Lower lobe of right lung (tissue), 2 donors: ENCODE data around the gene PBX4. TPM values are rescaled to one million over a fixed set of nuclear protein-coding genes. Genes with fewer than 3 reads are reported as not detected.

ENCODE experiments used
- ATAC-seq, 2 donors: fragments of 200-7000 bp; cut with Tn5 transposase; one replicate each; pipeline ENCODE4 v1.9.1; 2020 to 2022; ENCODE audit warnings: mild to moderate bottlenecking in 2 of 2, moderate library complexity in 2 of 2
- DNase-seq: peaks from one replicate; pipeline ENCODE4 v3.0.0-alpha.2; 2020
- H3K27ac ChIP-seq: fragments of 200-600 bp; one replicate; pipeline ENCODE4 v1.8.0; 2022
- H3K27me3 ChIP-seq: fragments of 200-600 bp; one replicate; pipeline ENCODE4 v1.8.0; 2022; ENCODE audit warnings: low read depth
- H3K36me3 ChIP-seq: fragments of 200-600 bp; one replicate; pipeline ENCODE4 v1.8.0; 2022; ENCODE audit warnings: mild to moderate bottlenecking
- H3K4me1 ChIP-seq: fragments of 200-600 bp; one replicate; pipeline ENCODE4 v1.8.0; 2022
- H3K4me3 ChIP-seq: fragments of 200-600 bp; one replicate; pipeline ENCODE4 v1.8.0; 2022; ENCODE audit warnings: mild to moderate bottlenecking
- H3K9me3 ChIP-seq: fragments of 200-600 bp; one replicate; pipeline ENCODE4 v1.8.0; 2022
- CTCF ChIP-seq: fragments of 200-600 bp; IDR thresholded peaks from one replicate; pipeline ENCODE4 v1.8.0; 2022; ENCODE audit warnings: antibody characterized with exemption, mild to moderate bottlenecking
- intact Hi-C: fragments of 100-400 bp; cut with DNase I; formaldehyde crosslinking; loops from one replicate; pipeline ENCODE4 v1.11.0; 2022
- total RNA-seq: library from RNA; stranded (reverse); fragmentation: NEBNext Ultra II Directional; extraction: Animal tissue kit (Norgen Biotek cat#: 25700); gene quantifications from one replicate; pipeline ENCODE4 v1.2.1, GENCODE V29; 2021
- donor health status: DM: no; HTN: yes; CAD: no; lungs with severe emphysema.

The PBX4 gene
- total RNA-seq, 1 donor from 2014 or later = 3.7 TPM

DNA sequence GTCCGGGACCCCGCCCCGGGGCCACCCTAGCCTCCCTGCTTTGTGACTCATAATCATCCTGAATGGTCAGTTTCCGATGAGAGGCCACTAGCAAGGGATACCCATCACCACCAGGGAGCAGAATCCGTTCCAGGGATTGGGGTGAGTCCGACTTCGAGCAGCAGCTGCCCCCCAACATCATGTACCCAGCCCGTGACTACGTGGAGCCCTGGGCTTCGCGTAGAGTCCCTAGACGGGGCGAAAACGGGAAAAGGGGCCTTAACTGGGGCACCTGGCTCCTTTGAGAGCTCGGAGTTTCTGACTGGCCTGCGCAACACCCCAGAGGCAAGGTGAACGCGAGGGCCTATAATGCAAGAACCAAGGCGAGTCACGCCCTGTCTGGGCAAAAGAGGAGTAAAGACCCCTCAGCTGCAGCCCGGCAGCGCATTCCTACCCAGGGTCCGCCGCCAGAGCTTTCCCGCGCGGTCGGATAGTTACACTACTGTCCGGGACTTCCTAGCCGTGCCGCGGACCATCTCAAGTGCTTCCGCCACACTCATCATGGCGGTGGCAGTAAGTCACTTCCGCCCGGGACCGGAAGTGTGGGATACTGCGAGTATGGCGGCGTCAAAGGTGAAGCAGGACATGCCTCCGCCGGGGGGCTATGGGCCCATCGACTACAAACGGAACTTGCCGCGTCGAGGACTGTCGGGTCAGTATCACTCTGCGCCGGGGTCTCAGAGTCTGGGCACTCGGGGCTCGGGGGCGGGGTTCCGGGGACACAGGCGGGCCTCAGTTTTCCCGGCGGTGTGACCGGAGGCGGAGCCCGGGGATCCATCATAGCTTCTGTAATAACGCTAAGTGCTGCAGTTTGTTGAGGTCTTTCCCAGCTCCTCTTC is 102.6 kb downstream of the PBX4 start, which contains the start of gene NDUFA13:
Gene NDUFA13, plus strand, starts transcription at position 584 of the 878 bp plus-strand sequence. Its CDS starts 14 bp downstream, at position 598.
- Histone ChIP-seq H3K9me3 (no peaks in the 10 kb centered on the region), H3K36me3 (peaks cover 16% of the 10 kb centered on the region), H3K4me3 (peak within 1 kb of the TSS; percentile 85), H3K27me3 (no peaks in the 10 kb centered on the region), H3K4me1 (peaks cover 23% of the 10 kb centered on the region), H3K27ac (peak within 1 kb of the TSS; percentile 91)
- intact Hi-C loops = no loop called here
- peak; percentile 96 to 97 for ATAC-seq
- no peak for TF ChIP-seq CTCF
- DNase-seq = peak; percentile 92

GRCh38 chr19:19514881-19515641 is 103.4 kb downstream of the PBX4 start, which contains the start of gene TSSK6:
TSS of gene TSSK6 (minus strand) at chr19:19515548. CDS start at chr19:19515427, 121 bp downstream.
- Histone ChIP-seq H3K9me3 (no peaks in the 10 kb centered on the region), H3K27me3 (no peaks in the 10 kb centered on the region), H3K4me3 (peak within 1 kb of the TSS; percentile 85), H3K36me3 (peaks cover 14% of the 10 kb centered on the region), H3K27ac (peak within 1 kb of the TSS; percentile 91), H3K4me1 (peaks cover 23% of the 10 kb centered on the region)
- no peak for DNase-seq
- intact Hi-C loops = no loop called here
- TF ChIP-seq CTCF = no peak
- peak in 1 of 2 donors; percentile 1 for ATAC-seq

DNA sequence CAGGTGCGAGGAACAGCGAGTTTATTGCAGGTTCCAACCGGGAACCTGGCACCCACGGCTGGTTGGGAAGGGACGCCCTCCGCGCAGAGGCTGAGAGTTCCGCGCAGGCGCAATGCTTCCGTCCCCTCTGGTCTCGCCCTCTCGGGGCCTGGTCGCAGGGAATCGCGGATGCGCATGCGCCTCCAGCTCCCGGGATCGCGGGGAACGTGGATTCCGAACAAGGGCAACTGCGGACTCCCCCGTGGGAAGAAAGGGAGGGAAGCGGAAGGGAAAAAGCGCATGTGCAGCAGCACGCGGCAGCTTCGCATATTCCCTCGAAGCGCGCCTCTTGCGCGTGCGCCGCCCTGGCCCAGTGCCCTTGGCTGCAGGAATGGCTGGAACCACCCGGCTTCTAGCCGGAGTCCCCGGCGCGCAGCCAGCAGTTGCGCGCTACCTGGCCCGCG is 104.3 kb downstream of the PBX4 start:
- Histone ChIP-seq H3K27ac (no peak overlapping the region), H3K36me3 (peaks cover 6% of the 10 kb centered on the region)
- no peak for DNase-seq

DNA sequence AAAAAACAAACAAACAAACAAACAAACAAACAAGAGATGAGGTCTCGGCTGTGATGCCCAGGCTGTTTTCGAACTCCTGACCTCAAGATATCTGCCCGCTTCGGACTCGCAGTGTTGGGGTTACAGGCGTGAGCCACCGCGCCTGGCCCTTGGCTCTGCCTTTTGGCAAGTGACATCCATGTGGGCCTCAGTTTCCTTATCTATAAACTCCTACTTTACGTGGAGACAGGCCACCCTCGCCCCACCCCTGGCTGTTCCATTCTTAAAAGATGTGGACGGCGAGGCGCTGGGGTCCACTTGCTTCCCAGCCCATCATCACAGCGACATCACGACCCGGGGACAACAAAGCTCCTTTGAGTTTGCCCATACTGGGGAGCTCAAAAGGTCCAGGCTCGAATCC is 104.8 kb downstream of the PBX4 start:
- peaks cover under 1% of the 10 kb centered on the region for H3K36me3 ChIP-seq
- DNase-seq (no peak), ATAC-seq (no peak)
- H3K4me3 ChIP-seq = no peak overlapping the region
- peaks cover 23% of the 10 kb centered on the region for H3K4me1 ChIP-seq
- TF ChIP-seq CTCF = no peak
- no peaks in the 10 kb centered on the region for H3K9me3 ChIP-seq
- H3K27me3 ChIP-seq = no peaks in the 10 kb centered on the region
- intact Hi-C loops = no loop called here
- H3K27ac ChIP-seq = no peak overlapping the region

More for the DNA sequence above, 104.3 kb downstream of the PBX4 start:
- no peak for ATAC-seq
- H3K27me3 ChIP-seq = no peaks in the 10 kb centered on the region
- H3K4me1 ChIP-seq = peaks cover 23% of the 10 kb centered on the region
- H3K4me3 ChIP-seq = peak overlapping the region; percentile 23
- no peak for TF ChIP-seq CTCF
- H3K9me3 ChIP-seq = no peaks in the 10 kb centered on the region
- intact Hi-C loops = no loop called here

Other genes starting within 250 kb of the PBX4 start
- 84.0 TPM for gene GATAD2A, start 213.0 kb downstream of the PBX4 start, total RNA-seq
- 2.9 TPM for gene TSSK6, start 103.1 kb downstream of the PBX4 start, total RNA-seq
- 218 TPM for gene NDUFA13, start 102.5 kb downstream of the PBX4 start, total RNA-seq
- gene YJEFN3, start 89.8 kb downstream of the PBX4 start, total RNA-seq = 6.6 TPM
- 0.12 TPM for gene CILP2, start 80.4 kb downstream of the PBX4 start, total RNA-seq
- gene LPAR2, start 9.5 kb upstream of the PBX4 start, total RNA-seq = 40.3 TPM
- 54.4 TPM for gene GMIP, start 25.0 kb upstream of the PBX4 start, total RNA-seq
- 71.9 TPM for gene ATP13A1, start 45.0 kb upstream of the PBX4 start, total RNA-seq
- gene ZNF101, start 50.2 kb upstream of the PBX4 start, total RNA-seq = 13.1 TPM
- gene ZNF14, start 114.4 kb upstream of the PBX4 start, total RNA-seq = 6.7 TPM
- gene ZNF506, start 203.1 kb upstream of the PBX4 start, total RNA-seq = 24.5 TPM
- gene ZNF253, start 247.2 kb upstream of the PBX4 start, total RNA-seq = 10.4 TPM